Measurements from ENCODE around the gene FNIP1. TPM values are rescaled to one million over a fixed set of nuclear protein-coding genes. Genes with fewer than 3 reads are reported as not detected.

FNIP1 gene
- total and polyA plus RNA-seq, 10 donors, result 3.6 to 53.4 (median 38.7) TPM

DNA sequence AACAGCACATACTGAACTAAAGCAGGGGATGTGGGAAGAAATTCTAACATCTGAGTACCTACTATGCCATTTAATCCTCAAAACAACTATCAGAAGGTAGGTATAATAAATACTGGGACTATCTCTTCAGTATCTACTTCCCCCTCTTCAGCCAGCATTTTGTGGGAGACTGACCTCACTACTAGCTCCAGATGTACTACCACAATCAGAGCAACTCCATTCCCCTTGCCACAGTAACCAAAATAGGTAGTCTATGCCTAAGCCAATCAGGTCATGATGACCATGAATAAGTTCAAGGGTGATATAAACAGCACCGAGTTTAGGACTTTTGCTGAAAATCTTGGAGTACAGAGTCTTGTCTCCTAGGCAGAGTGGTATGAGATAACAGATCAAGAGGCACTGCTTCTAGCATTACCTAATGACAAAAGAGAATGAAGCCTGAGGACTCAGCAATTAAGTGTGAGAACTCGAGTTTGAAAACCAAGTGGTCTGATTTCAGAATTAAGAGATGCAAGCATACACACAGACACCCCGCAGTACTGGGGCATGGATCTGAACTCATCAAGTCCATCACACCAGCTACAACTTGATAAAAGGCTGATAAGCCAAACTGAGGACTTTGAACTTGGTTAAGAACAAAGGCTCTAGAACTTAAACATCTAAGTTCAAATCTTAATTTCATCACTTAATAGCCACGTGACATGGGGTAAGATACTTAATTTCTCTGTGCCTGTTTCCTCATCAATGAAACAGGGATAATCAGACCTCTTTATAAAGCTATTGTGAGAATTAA, 9.7 kb downstream of the FNIP1 start:
- Histone ChIP-seq H3K36me3 (peaks cover 0 to 9% (median 0%) of the 10 kb centered on the region in 6 donors), H3K27ac (no peak overlapping the region), H3K9me3 (no peaks in the 10 kb centered on the region), H3K27me3 (replicated peaks in 1 of 7) (no peaks in the 10 kb centered on the region), H3K4me3 (no peak overlapping the region), H3K4me1 (peaks cover 0 to 61% (median 34%) of the 10 kb centered on the region in 6 donors)
- 76 to 88% (median 78%) methylated on average over 4 of the region's 4 CpGs for WGBS, 5 donors
- intact Hi-C loops (cut with DNase I; ENCODE audit: low total_unique reads), result no loop called here
- no peak for DNase-seq
- TF ChIP-seq CTCF (IDR thresholded peaks at IDR 0.05 in 8 of 11, conservative IDR thresholded peaks at IDR 0.05 in 3 of 11) (no peak), POLR2AphosphoS5 (IDR thresholded peaks at IDR 0.05) (no peak), POLR2A (IDR thresholded peaks at IDR 0.05) (no peak)

DNA sequence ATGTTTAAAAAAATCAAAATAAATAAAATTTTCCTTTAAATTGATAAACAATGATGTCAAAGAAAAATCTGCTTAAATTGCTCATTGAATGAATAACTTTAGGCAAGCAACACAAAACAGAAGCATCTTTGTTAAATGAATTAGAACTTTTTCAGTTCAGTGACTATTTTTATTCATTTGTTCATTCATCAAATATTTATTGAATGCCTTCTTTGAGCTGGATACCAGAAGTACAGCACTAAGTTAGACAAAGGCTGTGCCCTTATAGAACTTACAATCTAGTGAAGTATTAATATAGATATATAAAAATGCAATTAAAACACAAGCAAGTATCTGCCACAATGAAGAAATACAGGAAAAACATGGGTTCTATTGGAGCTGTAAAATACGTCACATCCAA, 10.8 kb downstream of the FNIP1 start:
- Histone ChIP-seq H3K4me3 (no peak overlapping the region), H3K27me3 (replicated peaks in 1 of 7) (no peaks in the 10 kb centered on the region), H3K9me3 (no peaks in the 10 kb centered on the region), H3K27ac (no peak overlapping the region), H3K36me3 (peaks cover 0 to 13% (median 0%) of the 10 kb centered on the region in 6 donors), H3K4me1 (peaks cover 0 to 57% (median 30%) of the 10 kb centered on the region in 6 donors)
- WGBS, 5 donors, result 84 to 96% (median 91%) methylated on average over 1 of the region's 1 CpG
- intact Hi-C loops (cut with DNase I; ENCODE audit: low total_unique reads), result no loop called here
- TF ChIP-seq CTCF (IDR thresholded peaks at IDR 0.05 in 8 of 11, conservative IDR thresholded peaks at IDR 0.05 in 3 of 11), result no peak
- TF ChIP-seq POLR2AphosphoS5 (IDR thresholded peaks at IDR 0.05), result no peak
- no peak for TF ChIP-seq POLR2A (IDR thresholded peaks at IDR 0.05)
- DNase-seq, result no peak

DNA sequence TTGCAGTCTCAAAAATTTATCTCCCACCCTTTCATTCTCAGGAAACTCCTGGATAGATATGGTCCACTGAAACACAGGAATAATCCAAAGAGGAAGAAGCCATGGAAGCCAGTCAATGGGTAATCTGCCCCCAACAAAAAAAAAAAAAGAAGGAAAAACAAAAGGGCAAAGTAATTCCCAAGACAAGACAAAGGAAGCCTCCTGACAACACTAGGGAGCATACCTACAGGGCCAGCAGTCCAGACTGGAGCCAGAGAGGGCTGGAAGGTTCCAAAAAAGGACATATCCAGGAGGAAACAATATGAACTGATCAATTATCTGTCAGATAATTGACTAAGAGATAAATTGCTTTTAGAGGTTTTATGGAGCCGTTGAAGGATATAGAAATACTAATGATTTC, 12.9 kb downstream of the FNIP1 start:
- H3K27ac ChIP-seq, result no peak overlapping the region

More for the DNA sequence above, 12.9 kb downstream of the FNIP1 start:
- H3K9me3 ChIP-seq, result no peaks in the 10 kb centered on the region
- H3K27me3 ChIP-seq (replicated peaks in 1 of 7), result no peaks in the 10 kb centered on the region
- peaks cover 0 to 13% (median 0%) of the 10 kb centered on the region in 6 donors for H3K36me3 ChIP-seq
- intact Hi-C loops (cut with DNase I; ENCODE audit: low total_unique reads), result no loop called here
- 86 to 100% (median 93%) methylated on average over 1 of the region's 1 CpG for WGBS, 5 donors
- H3K4me3 ChIP-seq, result no peak overlapping the region
- peaks cover 0 to 63% (median 23%) of the 10 kb centered on the region in 6 donors for H3K4me1 ChIP-seq
- DNase-seq, result no peak
- TF ChIP-seq CTCF (IDR thresholded peaks at IDR 0.05 in 8 of 11, conservative IDR thresholded peaks at IDR 0.05 in 3 of 11) (no peak), POLR2AphosphoS5 (IDR thresholded peaks at IDR 0.05) (no peak), POLR2A (IDR thresholded peaks at IDR 0.05) (no peak)

Measured in spleen (tissue), 11 donors.